Naive thymus-derived CD4-positive, alpha-beta T cell (primary cell): Measurements from ENCODE around the gene MYO1F. TPM values are rescaled to one million over a fixed set of nuclear protein-coding genes. Genes with fewer than 3 reads are reported as not detected.

Experiments
- ATAC-seq: fragments of 150-1000 bp; cut with Tn5 transposase; 2 replicates; pipeline ENCODE4 v1.10.0; 2021; ENCODE audit warnings: mild to moderate bottlenecking, moderate library complexity
- CTCF ChIA-PET: fragments of 350-600 bp; sonication (Branson Sonifier 250); formaldehyde crosslinking; loops from one replicate; lab custom pipeline; 2021; ENCODE audit warnings: antibody characterized with exemption; lab: Charles Lee
- POLR2A ChIA-PET: fragments of 350-600 bp; sonication (Branson Sonifier 250); formaldehyde crosslinking; loops from one replicate; lab custom pipeline; 2021; ENCODE audit warnings: antibody characterized with exemption, inconsistent platforms; lab: Charles Lee
- DNase-seq, 9 donors: peaks; one replicate each; pipeline versions ENCODE4 v3.0.0 to v3.0.0-alpha.2; 2020 to 2022; ENCODE audit warnings: mixed read lengths in 1 of 9
- H3K27ac ChIP-seq: one replicate; pipeline ENCODE4 v1.7.0; 2013; ENCODE audit warnings: mild to moderate bottlenecking, low read depth, low read length, moderate library complexity
- H3K27me3 ChIP-seq, 2 donors: one replicate each; pipeline ENCODE4 v1.7.0; 2013; ENCODE audit warnings: low read length in 2 of 2, mild to moderate bottlenecking in 2 of 2, moderate library complexity in 2 of 2; ENCODE audit not compliant: control insufficient read depth in 2 of 2, insufficient read depth in 2 of 2
- H3K36me3 ChIP-seq, 3 experiments: 1 replicate in 2 of 3; 2 replicates in 1 of 3; pipeline ENCODE4 v1.7.0; 2013; ENCODE audit warnings: low read length in 3 of 3, mild to moderate bottlenecking in 3 of 3, moderate library complexity in 1 of 3; ENCODE audit not compliant: insufficient read depth in 3 of 3, control insufficient read depth in 2 of 3
- H3K4me1 ChIP-seq, 2 donors: one replicate each; pipeline ENCODE4 v1.7.0; 2013; ENCODE audit warnings: low read length in 2 of 2, mild to moderate bottlenecking in 2 of 2, moderate library complexity in 1 of 2; ENCODE audit not compliant: control insufficient read depth in 2 of 2, insufficient read depth in 2 of 2
- H3K4me3 ChIP-seq: 2 replicates; pipeline ENCODE4 v1.7.0; 2013; ENCODE audit warnings: mild to moderate bottlenecking, low read length
- H3K9me3 ChIP-seq, 3 experiments: 1 replicate in 2 of 3; 2 replicates in 1 of 3; pipeline ENCODE4 v1.7.0; 2013; ENCODE audit warnings: low read length in 3 of 3; ENCODE audit not compliant: control insufficient read depth in 2 of 3
- H3K27ac Mint-ChIP-seq, 9 donors: one replicate each; pipeline ENCODE4 v1.8.0; 2020 to 2022; ENCODE audit warnings: mixed read lengths in 9 of 9, mild to moderate bottlenecking in 8 of 9, moderate library complexity in 5 of 9, inconsistent platforms in 2 of 9
- H3K27me3 Mint-ChIP-seq, 5 donors: one replicate each; pipeline ENCODE4 v1.8.0; 2021 to 2022; ENCODE audit warnings: mixed read lengths in 5 of 5, mild to moderate bottlenecking in 1 of 5
- H3K36me3 Mint-ChIP-seq, 5 donors: one replicate each; pipeline ENCODE4 v1.8.0; 2020 to 2022; ENCODE audit warnings: mixed read lengths in 5 of 5, mild to moderate bottlenecking in 3 of 5, inconsistent platforms in 1 of 5
- H3K4me1 Mint-ChIP-seq, 7 donors: one replicate each; pipeline ENCODE4 v1.8.0; 2020 to 2022; ENCODE audit warnings: mixed read lengths in 7 of 7, mild to moderate bottlenecking in 3 of 7, inconsistent platforms in 1 of 7
- H3K4me3 Mint-ChIP-seq, 10 donors: one replicate each; pipeline ENCODE4 v1.8.0; 2020 to 2022; ENCODE audit warnings: mild to moderate bottlenecking in 10 of 10, mixed read lengths in 10 of 10, moderate library complexity in 6 of 10, inconsistent platforms in 2 of 10
- H3K9me3 Mint-ChIP-seq, 11 donors: one replicate each; pipeline ENCODE4 v1.8.0; 2020 to 2022; ENCODE audit warnings: mixed read lengths in 11 of 11, mild to moderate bottlenecking in 4 of 11, inconsistent platforms in 1 of 11, moderate library complexity in 1 of 11
- intact Hi-C, 2 donors: fragments of 100-400 bp; cut with micrococcal nuclease; formaldehyde crosslinking; loops; one replicate each; pipeline ENCODE4 v1.15.1; 2023
- polyA plus RNA-seq, 2 donors: library from polyadenylated mRNA; unstranded; fragments of 300-500 nt; fragmentation: Illumina TruSeq; gene quantifications; one replicate each; pipeline ENCODE4 v1.2.3, GENCODE V29; 2021
- total RNA-seq, 6 experiments: library from RNA in 5 of 6; stranded (reverse) in 5 of 6; gene quantifications; 1 replicate in 5 of 6; 2 replicates in 1 of 6; pipeline ENCODE4 v1.2.3 and lab custom pipeline; 2021 to 2026

Gene MYO1F
- total and polyA plus RNA-seq, 7 experiments from 2014 or later, result 0.83 to 472 (median 26.7) TPM

DNA sequence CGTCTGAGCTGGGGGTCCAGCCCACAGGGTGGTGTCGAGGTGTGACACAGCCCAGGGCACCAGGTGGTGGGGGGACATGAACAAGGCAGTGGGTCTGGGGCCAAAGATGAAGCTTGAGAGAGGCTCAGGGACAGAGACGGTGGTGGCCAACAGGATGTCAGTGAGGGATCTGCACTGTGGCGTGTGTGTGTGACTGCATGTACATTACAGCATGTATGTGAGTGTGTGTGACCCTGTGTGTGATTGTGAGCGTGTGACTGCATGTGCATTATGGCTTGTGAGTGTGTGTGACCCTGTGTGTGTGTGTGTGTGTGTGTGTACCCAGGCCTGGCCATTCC is 31.7 kb upstream of the MYO1F start:
- H3K36me3 Mint-ChIP-seq, result peaks cover 0 to 26% (median 11%) of the 10 kb centered on the region in 5 donors
- peaks cover 0 to 25% (median 0%) of the 10 kb centered on the region in 3 experiments for H3K36me3 ChIP-seq
- ChIA-PET CTCF (interaction anchor here (1.0 kb wide), 1 partner anchor 38 kb away, joined by 3 read pairs; no protein-coding TSS in a partner anchor), POLR2A (interaction anchor here (0.6 kb wide), 1 partner anchor 10 kb away, joined by 4 read pairs; no protein-coding TSS in a partner anchor)
- H3K27me3 Mint-ChIP-seq, result peaks cover 0 to 25% (median 0%) of the 10 kb centered on the region in 5 donors
- H3K27me3 ChIP-seq, result no peaks in the 10 kb centered on the region
- peaks cover 13 to 52% (median 40%) of the 10 kb centered on the region in 7 donors for H3K4me1 Mint-ChIP-seq
- H3K27ac Mint-ChIP-seq, result peak overlapping the region in 8 of 9 donors; percentile 57 to 95 (median 83)
- ATAC-seq (no peak), DNase-seq (no peak)
- H3K9me3 ChIP-seq, result peaks cover 0 to 8% (median 0%) of the 10 kb centered on the region in 3 experiments
- peak overlapping the region; percentile 69 for H3K4me3 ChIP-seq
- peaks cover 5 to 18% of the 10 kb centered on the region in 2 donors for H3K4me1 ChIP-seq
- H3K4me3 Mint-ChIP-seq, result peak overlapping the region; percentile 49 to 100 (median 93)
- H3K27ac ChIP-seq, result peak overlapping the region; percentile 67
- intact Hi-C loops, result no loop called here
- peaks cover 0 to 4% (median 0%) of the 10 kb centered on the region in 11 donors for H3K9me3 Mint-ChIP-seq

DNA sequence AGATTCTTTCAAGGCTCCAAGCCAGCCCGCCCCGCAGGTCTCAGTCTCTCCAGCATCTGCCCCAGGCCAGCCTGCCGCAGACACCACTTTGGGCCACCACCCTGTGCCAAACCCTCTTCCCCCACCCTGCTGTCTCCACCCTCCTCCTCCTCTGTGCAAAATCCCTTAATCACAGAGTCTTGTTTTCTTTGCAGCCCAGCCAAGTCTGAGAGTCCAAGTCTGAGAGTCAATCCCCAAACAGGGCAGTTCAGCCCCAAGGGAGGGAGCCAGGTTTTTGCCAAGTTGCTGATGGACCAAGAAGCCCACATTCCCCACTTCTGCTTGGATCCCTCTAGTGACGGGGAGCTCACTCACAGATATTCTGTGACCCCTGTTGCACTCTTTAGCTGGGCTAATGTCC is 30.1 kb upstream of the MYO1F start:
- DNase-seq (no peak), ATAC-seq (no peak)
- H3K4me1 Mint-ChIP-seq, result peaks cover 13 to 45% (median 33%) of the 10 kb centered on the region in 7 donors
- ChIA-PET POLR2A (no interaction called here), CTCF (no interaction called here)
- Histone ChIP-seq H3K4me3 (no peak overlapping the region), H3K27me3 (no peaks in the 10 kb centered on the region), H3K4me1 (peaks cover 5 to 18% of the 10 kb centered on the region in 2 donors), H3K9me3 (peaks cover 0 to 8% (median 0%) of the 10 kb centered on the region in 3 experiments), H3K36me3 (peaks cover 0 to 39% (median 0%) of the 10 kb centered on the region in 3 experiments), H3K27ac (no peak overlapping the region)
- peak overlapping the region in 3 of 10 donors; percentile 20 to 82 (median 27) for H3K4me3 Mint-ChIP-seq
- peaks cover 0 to 3% (median 2%) of the 10 kb centered on the region in 11 donors for H3K9me3 Mint-ChIP-seq
- peaks cover 0 to 25% (median 0%) of the 10 kb centered on the region in 5 donors for H3K27me3 Mint-ChIP-seq
- peaks cover 0 to 35% (median 11%) of the 10 kb centered on the region in 5 donors for H3K36me3 Mint-ChIP-seq
- peak overlapping the region in 4 of 9 donors; percentile 31 to 69 (median 56) for H3K27ac Mint-ChIP-seq
- intact Hi-C loops, result no loop called here

DNA sequence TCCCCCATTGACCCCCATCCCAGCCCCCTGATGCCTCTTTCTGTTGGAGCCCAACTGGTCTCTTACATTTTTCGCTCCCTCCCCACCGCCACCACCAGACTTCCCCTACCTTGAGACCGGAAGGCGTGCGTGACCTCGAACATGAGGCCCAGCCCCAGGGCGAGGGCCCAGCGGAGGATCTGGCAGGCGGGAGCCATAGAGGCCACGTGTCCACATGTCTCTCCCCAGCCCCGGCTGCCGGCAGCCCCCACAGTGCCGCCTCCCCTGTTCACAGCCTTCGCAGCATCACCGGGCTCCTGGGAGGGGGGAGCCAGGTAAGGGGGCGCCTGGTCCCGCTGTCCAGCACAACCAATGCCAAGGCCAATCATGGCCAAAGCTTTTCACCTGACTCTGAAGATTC is 28.3 kb upstream of the MYO1F start:
- Mint-ChIP-seq H3K36me3 (peaks cover 7 to 42% (median 17%) of the 10 kb centered on the region in 5 donors), H3K4me1 (peaks cover 10 to 34% (median 29%) of the 10 kb centered on the region in 7 donors), H3K4me3 (no peak overlapping the region), H3K27ac (no peak overlapping the region), H3K9me3 (peaks cover 0 to 3% (median 2%) of the 10 kb centered on the region in 11 donors), H3K27me3 (peaks cover 0 to 18% (median 0%) of the 10 kb centered on the region in 5 donors)
- Histone ChIP-seq H3K9me3 (peaks cover 0 to 8% (median 0%) of the 10 kb centered on the region in 3 experiments), H3K4me1 (peaks cover 5 to 7% of the 10 kb centered on the region in 2 donors), H3K27ac (no peak overlapping the region), H3K36me3 (peaks cover 0 to 54% (median 0%) of the 10 kb centered on the region in 3 experiments), H3K4me3 (no peak overlapping the region), H3K27me3 (no peaks in the 10 kb centered on the region)
- POLR2A ChIA-PET, result interaction anchor here (0.7 to 1.6 kb wide), 2 partner anchors 11 to 36 kb away, joined by 3 to 4 read pairs; no protein-coding TSS in a partner anchor
- DNase-seq (no peak), ATAC-seq (no peak)
- intact Hi-C loops, result no loop called here
- CTCF ChIA-PET, result interaction anchor here (0.6 kb wide), 1 partner anchor 336 kb away, joined by 3 read pairs; no protein-coding TSS in a partner anchor

DNA sequence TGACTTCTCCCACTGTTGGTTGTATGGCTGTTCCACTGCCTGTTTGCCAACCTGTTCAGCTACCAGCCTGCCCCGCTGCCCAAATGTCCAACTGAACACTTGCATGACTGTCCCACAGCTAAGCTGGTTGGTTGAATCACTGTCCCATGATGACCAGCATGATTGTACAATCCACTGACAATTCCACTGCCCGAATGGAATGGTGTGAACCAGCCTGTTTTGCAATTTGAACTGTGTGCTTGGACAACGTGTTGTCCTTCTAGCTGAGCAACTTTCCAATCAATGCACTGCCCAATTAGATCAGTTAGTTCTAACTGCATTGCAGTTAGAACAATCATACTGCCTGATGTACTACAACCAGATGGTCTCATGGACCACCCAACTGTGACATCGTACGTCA is 24.6 kb upstream of the MYO1F start:
- ChIA-PET POLR2A (interaction anchor here (0.5 kb wide), 1 partner anchor 65 kb away, joined by 3 read pairs; no protein-coding TSS in a partner anchor), CTCF (no interaction called here)
- Histone ChIP-seq H3K4me3 (no peak overlapping the region), H3K27me3 (no peaks in the 10 kb centered on the region), H3K4me1 (no peaks in the 10 kb centered on the region), H3K9me3 (peaks cover 0 to 8% (median 0%) of the 10 kb centered on the region in 3 experiments), H3K36me3 (peaks cover 0 to 62% (median 2%) of the 10 kb centered on the region in 3 experiments), H3K27ac (no peak overlapping the region)
- Mint-ChIP-seq H3K4me1 (peaks cover 0 to 4% (median 3%) of the 10 kb centered on the region in 7 donors), H3K27ac (peak overlapping the region in 1 of 9 donors; percentile 47), H3K9me3 (peaks cover 0 to 12% (median 0%) of the 10 kb centered on the region in 11 donors), H3K36me3 (peaks cover 0 to 66% (median 32%) of the 10 kb centered on the region in 5 donors), H3K4me3 (no peak overlapping the region), H3K27me3 (no peaks in the 10 kb centered on the region)
- intact Hi-C loops, result no loop called here
- no peak for ATAC-seq
- DNase-seq, result no peak

DNA sequence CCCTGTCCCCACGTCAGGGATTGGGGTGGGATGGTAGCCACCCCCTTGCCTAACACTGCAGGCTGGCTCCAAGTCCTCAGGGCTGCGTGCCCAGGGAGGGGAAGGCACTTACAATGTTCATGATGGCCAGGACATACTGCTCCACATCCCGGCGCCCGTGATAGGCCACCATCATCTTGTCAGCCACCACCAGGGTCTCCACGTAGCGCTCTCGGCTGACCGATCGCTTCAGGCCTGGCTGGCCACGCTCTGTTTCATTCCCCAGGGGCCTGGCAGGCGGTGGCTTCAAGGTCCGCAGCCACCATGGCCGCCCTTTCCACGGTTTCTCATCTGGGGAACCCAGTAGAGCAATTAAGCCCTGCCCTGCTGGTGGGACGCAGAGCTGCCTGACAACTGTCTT is 23.6 kb upstream of the MYO1F start:
- ChIA-PET CTCF (no interaction called here), POLR2A (no interaction called here)
- Mint-ChIP-seq H3K4me1 (peaks cover 0 to under 1% (median 0%) of the 10 kb centered on the region in 7 donors), H3K36me3 (peaks cover 0 to 61% (median 26%) of the 10 kb centered on the region in 5 donors), H3K9me3 (peaks cover 0 to 12% (median 0%) of the 10 kb centered on the region in 11 donors), H3K4me3 (no peak overlapping the region), H3K27ac (no peak overlapping the region), H3K27me3 (no peaks in the 10 kb centered on the region)
- intact Hi-C loops, result no loop called here
- no peak for DNase-seq
- no peak overlapping the region for H3K27ac ChIP-seq
- H3K36me3 ChIP-seq, result peaks cover 0 to 70% (median 2%) of the 10 kb centered on the region in 3 experiments
- no peak overlapping the region for H3K4me3 ChIP-seq
- H3K27me3 ChIP-seq, result no peaks in the 10 kb centered on the region
- H3K9me3 ChIP-seq, result peaks cover 0 to 8% (median 0%) of the 10 kb centered on the region in 3 experiments
- H3K4me1 ChIP-seq, result no peaks in the 10 kb centered on the region
- ATAC-seq, result no peak

DNA sequence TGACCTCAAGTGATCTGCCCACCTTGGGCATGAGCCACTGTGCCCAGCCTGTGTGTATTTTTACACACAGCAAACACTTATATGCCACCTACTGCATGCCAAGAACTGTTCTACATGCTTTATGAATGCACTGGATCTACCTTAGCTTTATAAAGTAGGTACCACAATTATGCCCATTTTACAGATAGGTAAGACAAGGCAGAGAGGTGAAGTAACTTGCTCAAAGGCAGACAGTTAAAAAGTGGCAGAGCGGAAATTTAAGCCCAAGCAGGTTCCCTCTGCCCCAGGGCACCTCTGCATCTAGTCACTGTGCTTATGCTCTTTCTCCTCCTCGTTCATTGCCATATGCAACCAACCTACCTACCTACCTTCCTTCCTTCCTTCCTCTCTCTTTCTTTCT is 22.8 kb upstream of the MYO1F start:
- Histone ChIP-seq H3K27me3 (no peaks in the 10 kb centered on the region), H3K9me3 (peaks cover 0 to 4% (median 0%) of the 10 kb centered on the region in 3 experiments), H3K4me1 (no peaks in the 10 kb centered on the region), H3K36me3 (peaks cover 0 to 68% (median 2%) of the 10 kb centered on the region in 3 experiments), H3K4me3 (no peak overlapping the region), H3K27ac (no peak overlapping the region)
- Mint-ChIP-seq H3K4me3 (no peak overlapping the region), H3K27ac (peak overlapping the region in 1 of 9 donors; percentile 25), H3K27me3 (no peaks in the 10 kb centered on the region), H3K36me3 (peaks cover 0 to 60% (median 26%) of the 10 kb centered on the region in 5 donors), H3K4me1 (peaks cover 0 to 3% (median 0%) of the 10 kb centered on the region in 7 donors), H3K9me3 (peaks cover 0 to 12% (median 0%) of the 10 kb centered on the region in 11 donors)
- ChIA-PET POLR2A (no interaction called here), CTCF (no interaction called here)
- ATAC-seq (no peak), DNase-seq (no peak)
- intact Hi-C loops, result no loop called here
